Measurements from ENCODE around the gene PTPN23.

PTPN23 gene

DNA sequence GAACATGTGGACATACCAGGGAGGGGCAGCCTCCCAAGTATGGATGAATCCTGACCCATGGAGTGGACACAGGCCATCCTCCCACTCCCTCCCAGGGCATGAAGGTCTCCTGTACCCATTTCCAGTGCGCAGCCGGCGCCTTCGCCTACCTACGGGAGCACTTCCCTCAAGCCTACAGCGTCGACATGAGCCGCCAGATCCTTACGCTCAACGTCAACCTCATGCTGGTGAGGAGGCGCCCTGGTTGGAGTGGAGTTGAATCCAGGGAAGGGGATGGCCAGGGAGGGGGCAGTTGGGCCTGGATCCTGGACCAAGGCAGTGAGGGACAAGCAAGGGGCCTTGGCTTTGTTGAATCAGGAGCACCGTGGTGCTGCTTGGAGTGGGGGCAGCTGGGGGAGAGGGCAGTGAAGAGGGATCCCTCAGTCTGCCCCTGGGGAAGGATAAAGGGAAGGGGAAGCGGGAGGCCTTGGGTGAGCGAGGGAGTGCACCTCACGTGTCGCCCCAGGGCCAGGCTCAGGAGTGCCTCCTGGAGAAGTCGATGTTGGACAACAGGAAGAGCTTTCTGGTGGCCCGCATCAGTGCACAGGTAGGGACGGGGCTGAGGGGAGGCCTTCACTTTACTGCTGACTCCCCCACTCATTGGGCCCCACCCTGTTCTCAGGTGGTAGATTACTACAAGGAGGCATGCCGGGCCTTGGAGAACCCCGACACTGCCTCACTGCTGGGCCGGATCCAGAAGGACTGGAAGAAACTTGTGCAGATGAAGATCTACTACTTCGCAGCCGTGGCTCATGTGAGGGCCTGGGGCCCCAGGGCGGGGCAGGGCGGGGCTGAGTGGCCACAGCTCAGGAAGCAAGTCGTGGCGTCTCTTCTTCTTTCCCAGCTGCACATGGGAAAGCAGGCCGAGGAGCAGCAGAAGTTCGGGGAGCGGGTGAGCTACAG, 25.3 kb downstream of the PTPN23 start:
- DNase-seq (ENCODE audit: low read depth in 2 of 2, low spot score in 1 of 2) = no peak

DNA sequence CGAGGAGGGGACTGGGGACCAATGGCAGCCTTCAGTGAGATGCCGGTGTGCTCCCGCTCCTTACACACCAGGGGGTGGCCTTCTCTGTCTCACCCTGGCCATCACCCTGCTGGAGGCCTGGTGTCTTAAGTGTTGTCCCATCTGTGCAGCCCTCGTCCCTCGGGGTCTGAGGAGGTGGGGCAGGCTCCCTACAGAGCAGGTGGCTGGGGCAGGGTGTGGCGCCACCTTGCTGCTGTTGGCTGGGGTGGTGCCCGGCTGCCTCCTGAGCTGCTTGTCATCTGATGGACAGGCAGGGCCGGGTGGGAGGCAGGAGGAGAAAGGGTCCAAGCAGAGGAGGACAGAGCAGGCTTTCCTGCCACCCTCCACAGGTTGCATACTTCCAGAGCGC, 25.9 kb downstream of the PTPN23 start:
- DNase-seq (ENCODE audit: low read depth in 2 of 2, low spot score in 1 of 2) = no peak

DNA sequence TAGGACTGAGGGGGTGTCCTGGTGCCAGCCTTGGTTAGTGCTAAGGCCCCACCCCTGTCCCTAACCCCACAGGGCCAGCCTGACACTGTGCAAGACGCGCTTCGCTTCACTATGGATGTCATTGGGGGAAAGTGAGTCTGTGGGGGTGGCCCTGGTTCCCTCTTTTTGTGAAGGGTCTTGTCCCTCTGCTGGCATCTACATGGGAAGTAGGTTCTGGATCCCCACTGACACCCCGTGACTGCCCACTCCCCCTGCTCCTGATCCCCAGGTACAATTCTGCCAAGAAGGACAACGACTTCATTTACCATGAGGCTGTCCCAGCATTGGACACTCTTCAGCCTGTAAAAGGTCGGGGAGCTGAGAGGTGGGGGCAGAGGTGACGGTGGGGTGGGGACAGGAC, 26.4 kb downstream of the PTPN23 start:
- no peak for DNase-seq (ENCODE audit: low read depth in 2 of 2, low spot score in 1 of 2)

DNA sequence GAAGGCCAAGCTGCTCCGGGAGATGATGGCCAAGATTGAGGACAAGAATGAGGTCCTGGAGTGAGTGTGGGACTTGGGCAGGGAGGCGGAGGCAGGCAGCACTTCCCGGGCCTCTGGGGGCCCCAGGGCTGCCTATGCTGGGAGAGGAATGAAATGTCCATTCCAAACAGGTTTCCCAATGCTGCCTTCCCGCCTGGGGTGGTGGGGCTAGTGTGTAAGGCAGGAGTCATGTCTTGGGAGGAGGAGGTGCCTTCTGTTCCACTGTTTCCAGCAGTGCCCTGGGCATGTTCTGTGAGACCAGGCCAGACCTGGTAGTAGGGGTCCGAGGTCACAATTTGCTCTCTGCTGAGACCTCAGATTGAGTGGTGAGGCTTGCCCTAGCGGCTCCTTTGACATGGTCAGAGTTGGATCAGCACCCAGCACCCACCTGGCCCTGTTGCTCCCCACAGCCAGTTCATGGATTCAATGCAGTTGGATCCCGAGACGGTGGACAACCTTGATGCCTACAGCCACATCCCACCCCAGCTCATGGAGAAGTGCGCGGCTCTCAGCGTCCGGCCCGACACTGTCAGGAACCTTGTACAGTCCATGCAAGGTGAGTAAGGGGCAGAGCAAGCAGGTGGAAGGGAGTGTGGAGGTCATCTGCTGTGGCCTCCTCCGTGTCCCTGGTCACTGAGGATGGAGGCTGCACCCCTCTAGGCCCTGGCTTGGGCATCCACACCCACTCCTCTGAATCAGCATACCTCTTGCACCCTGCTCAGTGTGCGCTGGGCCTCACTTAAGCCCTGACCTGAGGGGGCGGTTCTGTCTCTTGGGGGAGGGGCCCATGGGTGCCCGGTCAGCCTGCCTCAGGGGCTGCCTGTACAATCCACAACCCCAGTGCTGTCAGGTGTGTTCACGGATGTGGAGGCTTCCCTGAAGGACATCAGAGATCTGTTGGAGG, 27.3 kb downstream of the PTPN23 start:
- no peak for DNase-seq (ENCODE audit: low read depth in 2 of 2, low spot score in 1 of 2)

DNA sequence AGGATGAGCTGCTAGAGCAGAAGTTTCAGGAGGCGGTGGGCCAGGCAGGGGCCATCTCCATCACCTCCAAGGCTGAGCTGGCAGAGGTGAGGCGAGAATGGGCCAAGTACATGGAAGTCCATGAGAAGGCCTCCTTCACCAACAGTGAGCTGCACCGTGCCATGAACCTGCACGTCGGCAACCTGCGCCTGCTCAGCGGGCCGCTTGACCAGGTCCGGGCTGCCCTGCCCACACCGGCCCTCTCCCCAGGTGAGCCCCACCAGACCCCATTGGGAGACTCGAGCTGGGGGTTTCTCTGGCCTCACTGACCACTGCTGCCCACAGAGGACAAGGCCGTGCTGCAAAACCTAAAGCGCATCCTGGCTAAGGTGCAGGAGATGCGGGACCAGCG, 28.0 kb downstream of the PTPN23 start:
- no peak for DNase-seq (ENCODE audit: low read depth in 2 of 2, low spot score in 1 of 2)

DNA sequence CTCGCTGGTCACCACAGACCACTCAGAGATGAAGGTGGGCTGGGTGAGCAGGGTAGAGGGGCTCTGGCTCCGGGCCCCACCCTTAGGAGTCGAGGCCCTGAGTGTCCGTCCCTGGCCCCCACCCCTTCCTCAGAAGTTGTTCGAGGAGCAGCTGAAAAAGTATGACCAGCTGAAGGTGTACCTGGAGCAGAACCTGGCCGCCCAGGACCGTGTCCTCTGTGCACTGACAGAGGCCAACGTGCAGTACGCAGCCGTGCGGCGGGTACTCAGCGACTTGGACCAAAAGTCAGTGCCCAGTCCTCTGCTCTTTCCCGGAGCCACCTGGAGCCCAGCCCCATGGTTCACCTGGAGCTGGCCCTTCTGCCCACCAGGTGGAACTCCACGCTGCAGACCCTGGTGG, 28.5 kb downstream of the PTPN23 start:
- no peak for DNase-seq (ENCODE audit: low read depth in 2 of 2, low spot score in 1 of 2)

DNA sequence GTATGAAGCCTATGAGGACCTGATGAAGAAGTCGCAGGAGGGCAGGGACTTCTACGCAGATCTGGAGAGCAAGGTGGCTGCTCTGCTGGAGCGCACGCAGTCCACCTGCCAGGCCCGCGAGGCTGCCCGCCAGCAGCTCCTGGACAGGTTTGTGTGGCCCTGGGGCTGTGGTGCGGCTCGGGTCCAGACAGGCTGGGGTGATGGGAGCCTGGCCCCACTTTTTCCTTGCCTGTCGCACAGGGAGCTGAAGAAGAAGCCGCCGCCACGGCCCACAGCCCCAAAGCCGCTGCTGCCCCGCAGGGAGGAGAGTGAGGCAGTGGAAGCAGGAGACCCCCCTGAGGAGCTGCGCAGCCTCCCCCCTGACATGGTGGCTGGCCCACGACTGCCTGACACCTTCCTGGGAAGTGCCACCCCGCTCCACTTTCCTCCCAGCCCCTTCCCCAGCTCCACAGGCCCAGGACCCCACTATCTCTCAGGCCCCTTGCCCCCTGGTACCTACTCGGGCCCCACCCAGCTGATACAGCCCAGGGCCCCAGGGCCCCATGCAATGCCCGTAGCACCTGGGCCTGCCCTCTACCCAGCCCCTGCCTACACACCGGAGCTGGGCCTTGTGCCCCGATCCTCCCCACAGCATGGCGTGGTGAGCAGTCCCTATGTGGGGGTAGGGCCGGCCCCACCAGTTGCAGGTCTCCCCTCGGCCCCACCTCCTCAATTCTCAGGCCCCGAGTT, 29.0 kb downstream of the PTPN23 start:
- DNase-seq (ENCODE audit: low read depth in 2 of 2, low spot score in 1 of 2) = no peak

DNA sequence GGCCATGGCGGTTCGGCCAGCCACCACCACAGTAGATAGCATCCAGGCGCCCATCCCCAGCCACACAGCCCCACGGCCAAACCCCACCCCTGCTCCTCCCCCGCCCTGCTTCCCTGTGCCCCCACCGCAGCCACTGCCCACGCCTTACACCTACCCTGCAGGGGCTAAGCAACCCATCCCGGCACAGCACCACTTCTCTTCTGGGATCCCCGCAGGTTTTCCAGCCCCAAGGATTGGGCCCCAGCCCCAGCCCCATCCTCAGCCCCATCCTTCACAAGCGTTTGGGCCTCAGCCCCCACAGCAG, 29.5 kb downstream of the PTPN23 start:
- no peak for DNase-seq (ENCODE audit: low read depth in 2 of 2, low spot score in 1 of 2)

DNA sequence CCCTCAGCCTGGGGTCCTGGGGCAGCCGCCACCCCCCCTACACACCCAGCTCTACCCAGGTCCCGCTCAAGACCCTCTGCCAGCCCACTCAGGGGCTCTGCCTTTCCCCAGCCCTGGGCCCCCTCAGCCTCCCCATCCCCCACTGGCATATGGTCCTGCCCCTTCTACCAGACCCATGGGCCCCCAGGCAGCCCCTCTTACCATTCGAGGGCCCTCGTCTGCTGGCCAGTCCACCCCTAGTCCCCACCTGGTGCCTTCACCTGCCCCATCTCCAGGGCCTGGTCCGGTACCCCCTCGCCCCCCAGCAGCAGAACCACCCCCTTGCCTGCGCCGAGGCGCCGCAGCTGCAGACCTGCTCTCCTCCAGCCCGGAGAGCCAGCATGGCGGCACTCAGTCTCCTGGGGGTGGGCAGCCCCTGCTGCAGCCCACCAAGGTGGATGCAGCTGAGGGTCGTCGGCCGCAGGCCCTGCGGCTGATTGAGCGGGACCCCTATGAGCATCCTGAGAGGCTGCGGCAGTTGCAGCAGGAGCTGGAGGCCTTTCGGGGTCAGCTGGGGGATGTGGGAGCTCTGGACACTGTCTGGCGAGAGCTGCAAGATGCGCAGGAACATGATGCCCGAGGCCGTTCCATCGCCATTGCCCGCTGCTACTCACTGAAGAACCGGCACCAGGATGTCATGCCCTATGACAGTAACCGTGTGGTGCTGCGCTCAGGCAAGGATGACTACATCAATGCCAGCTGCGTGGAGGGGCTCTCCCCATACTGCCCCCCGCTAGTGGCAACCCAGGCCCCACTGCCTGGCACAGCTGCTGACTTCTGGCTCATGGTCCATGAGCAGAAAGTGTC, 30.2 kb downstream of the PTPN23 start:
- DNase-seq (ENCODE audit: low read depth in 2 of 2, low spot score in 1 of 2) = no peak

DNA sequence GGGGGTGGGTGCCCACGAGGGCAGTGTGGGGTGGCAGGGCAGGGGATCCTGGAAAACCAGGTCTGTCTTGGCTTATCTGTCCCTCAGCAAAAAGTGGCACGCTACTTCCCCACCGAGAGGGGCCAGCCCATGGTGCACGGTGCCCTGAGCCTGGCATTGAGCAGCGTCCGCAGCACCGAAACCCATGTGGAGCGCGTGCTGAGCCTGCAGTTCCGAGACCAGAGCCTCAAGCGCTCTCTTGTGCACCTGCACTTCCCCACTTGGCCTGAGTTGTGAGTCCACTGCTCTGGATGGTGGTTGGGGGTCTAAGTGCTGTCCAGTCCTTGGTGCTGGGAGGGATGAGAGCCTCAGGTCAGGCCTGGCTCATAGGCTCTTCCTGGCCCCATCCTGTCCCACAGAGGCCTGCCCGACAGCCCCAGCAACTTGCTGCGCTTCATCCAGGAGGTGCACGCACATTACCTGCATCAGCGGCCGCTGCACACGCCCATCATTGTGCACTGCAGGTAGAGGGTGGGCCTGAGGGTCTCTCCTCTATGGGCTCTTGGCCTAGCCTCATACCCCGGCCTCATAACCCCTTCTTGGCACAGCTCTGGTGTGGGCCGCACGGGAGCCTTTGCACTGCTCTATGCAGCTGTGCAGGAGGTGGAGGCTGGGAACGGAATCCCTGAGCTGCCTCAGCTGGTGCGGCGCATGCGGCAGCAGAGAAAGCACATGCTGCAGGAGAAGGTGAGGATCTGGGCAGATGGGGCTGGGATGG, 31.1 kb downstream of the PTPN23 start:
- DNase-seq (ENCODE audit: low read depth in 2 of 2, low spot score in 1 of 2) = no peak

DNA sequence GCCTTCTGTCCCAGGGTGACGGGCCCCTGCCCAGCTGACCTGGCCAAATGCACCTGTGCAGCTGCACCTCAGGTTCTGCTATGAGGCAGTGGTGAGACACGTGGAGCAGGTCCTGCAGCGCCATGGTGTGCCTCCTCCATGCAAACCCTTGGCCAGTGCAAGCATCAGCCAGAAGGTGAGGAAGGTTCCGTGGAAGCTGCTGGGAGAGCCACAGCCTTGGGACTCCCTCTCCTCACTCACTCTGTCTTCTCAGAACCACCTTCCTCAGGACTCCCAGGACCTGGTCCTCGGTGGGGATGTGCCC, 31.6 kb downstream of the PTPN23 start:
- DNase-seq (ENCODE audit: low read depth in 2 of 2, low spot score in 1 of 2) = no peak

DNA sequence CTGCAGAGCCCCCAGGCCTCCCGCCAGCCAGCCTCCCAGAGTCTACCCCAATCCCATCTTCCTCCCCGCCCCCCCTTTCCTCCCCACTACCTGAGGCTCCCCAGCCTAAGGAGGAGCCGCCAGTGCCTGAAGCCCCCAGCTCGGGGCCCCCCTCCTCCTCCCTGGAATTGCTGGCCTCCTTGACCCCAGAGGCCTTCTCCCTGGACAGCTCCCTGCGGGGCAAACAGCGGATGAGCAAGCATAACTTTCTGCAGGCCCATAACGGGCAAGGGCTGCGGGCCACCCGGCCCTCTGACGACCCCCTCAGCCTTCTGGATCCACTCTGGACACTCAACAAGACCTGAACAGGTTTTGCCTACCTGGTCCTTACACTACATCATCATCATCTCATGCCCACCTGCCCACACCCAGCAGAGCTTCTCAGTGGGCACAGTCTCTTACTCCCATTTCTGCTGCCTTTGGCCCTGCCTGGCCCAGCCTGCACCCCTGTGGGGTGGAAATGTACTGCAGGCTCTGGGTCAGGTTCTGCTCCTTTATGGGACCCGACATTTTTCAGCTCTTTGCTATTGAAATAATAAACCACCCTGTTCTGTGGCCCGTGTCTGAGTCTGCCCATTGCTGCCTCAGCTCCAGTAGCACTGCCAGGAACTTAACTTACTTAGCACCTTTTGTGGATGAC, 32.2 kb downstream of the PTPN23 start:
- no peak for DNase-seq (ENCODE audit: low read depth in 2 of 2, low spot score in 1 of 2)

DNA sequence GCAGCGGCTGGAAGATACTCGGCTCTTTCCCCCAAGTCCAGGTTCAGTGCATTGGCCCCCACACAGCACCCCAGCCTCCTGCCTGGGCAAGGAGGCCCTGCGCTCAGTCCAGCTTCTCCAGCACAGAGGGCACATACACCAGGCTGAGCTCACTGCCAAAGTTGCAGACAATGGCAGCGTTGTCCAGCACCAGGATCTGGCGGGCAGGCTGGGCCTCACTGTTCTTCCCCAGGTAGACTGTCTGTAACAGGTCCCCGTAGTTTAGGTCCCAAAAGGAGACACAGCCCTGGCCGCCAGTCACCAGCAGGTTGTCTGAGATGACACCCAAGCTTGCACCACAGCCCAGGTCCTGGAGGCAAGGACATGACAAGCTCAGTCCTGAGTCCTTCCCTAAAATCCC, 32.9 kb downstream of the PTPN23 start:
- no peak for DNase-seq (ENCODE audit: low read depth in 2 of 2, low spot score in 1 of 2)

DNA sequence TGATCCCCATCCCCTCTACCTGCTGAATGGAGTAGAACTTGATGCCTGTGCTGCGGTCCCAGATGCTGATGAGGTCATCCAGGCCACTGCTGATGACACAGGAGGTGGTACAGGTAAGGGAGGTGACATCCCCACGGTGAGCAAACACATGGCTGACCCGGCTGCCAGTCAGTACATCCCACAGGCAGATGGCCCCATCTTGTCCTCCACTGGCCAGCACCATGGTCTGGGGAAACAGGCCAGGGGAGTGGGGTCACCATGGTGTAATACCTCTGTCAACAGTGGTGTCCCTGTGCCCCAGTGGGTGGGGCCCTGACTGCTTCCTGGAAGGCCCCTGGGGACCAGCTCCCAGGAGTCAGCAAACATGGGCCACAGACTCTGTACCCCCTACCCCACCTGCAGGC, 33.3 kb downstream of the PTPN23 start:
- no peak for DNase-seq (ENCODE audit: low read depth in 2 of 2, low spot score in 1 of 2)

DNA sequence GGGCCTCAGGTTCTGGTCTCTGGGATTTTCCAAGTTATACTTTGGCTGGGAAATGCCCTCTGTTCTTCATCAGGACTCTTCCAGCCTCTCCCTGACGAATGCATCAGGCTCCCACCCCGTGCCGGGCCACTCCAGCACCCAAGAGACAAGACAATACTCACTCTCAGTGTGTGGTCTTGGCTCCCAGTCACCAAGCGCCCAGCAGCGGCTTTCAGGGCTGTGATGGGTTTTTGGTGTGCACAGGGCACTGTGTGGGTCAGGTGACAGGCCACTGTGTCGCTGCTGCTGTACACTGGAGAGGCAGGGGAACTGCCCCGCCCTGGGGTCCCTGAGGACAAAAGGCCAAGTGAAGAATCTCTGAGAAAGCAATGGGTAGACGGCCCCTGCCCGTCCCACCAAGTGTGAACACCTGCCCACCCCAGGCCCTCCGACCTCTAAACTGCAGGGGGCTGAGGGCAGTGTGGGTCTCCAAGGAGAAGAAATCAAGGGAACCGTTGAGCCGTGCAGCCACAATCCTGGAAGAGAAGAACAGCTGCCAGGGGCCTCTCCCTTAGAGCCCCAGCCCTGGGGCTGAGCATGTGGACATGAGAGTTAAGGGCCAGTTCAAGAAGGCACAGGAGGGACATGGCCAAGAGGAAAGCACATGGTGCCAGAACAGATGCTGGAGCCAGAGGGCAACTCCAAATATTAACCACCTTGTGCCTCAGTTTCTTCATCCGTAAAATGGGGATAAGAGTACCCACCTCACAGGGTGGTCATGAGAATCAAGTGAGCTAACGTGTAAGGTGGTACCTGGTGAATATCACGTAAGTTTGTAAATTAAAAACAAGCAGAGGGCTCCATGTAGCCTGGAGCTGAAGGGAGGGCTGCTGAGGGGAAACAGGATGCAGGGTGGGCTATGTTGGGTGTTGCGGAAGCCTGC, 34.1 kb downstream of the PTPN23 start:
- no peak for DNase-seq (ENCODE audit: low read depth in 2 of 2, low spot score in 1 of 2)

DNA sequence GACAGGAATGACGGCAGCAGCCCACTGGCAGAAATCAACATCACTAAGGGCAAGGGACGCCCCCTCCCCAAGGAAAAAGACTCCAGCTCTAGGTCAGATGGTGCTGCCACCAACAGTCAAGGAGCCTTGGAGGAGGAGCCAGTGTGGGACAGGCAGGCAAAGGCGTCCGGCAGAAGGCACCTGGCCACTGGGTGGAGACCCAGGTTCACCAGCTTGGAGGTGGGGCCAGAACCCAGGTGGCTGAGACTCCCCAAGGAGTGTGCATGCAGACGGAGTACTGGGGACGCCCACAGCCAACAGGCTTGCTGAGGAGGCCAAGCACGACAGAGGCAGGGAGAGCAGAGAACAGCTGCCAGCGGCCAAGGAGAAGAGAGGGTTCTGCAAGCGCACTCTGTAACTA, 35.2 kb downstream of the PTPN23 start:
- no peak for DNase-seq (ENCODE audit: low read depth in 2 of 2, low spot score in 1 of 2)

DNA sequence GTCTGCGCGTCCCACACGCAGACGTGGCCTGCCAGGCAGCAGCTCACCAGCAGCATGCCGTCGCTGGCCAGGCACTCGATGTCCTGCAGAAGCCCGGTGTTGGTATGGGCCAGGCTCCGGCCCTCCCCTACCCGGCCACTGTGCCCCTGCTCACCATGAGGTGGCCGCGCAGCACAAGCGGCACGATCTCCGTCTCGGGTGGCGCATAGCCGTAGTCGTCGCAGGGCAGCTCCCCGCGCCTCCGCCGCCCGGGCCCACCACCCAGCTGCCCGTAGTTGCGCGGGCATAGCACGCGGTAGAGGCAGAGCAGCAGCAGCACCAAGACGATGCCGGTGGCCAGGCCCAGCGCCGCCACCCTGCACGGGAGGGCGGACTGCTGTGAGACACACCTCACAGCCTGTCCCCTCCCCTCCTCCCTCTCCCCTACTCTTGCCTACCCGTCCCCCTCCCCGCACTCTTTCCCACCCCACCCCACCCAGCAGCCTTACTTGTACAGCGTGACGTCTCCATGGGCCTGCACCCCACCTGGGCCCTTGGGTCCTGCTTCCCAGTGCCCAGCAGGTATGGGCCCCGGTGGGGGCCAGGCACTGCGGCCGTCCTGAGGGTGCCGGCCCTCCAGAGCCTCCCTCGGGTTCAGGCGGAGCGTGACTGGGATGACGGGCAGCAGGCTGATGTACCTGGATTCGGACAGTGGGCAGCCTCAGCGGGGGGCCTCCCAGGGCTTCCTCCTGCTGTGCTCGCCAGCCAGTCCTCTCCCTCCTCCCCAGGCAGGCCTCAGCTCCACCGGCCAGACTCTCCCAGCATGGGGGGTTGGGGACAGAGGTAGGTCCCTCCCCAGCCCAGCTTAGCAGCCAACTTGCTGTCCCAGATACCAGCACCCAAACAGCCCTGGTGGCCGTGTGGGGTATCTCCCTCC, 37.6 kb downstream of the PTPN23 start:
- no peak for DNase-seq (ENCODE audit: low read depth in 2 of 2, low spot score in 1 of 2)
